Measurements from ENCODE around the gene ZNF366. TPM values are rescaled to one million over a fixed set of nuclear protein-coding genes. Genes with fewer than 3 reads are reported as not detected.

Gene ZNF366
- polyA plus RNA-seq, 2 of the 4 experiments (the other 2 are of a cell fraction), result not detected

DNA sequence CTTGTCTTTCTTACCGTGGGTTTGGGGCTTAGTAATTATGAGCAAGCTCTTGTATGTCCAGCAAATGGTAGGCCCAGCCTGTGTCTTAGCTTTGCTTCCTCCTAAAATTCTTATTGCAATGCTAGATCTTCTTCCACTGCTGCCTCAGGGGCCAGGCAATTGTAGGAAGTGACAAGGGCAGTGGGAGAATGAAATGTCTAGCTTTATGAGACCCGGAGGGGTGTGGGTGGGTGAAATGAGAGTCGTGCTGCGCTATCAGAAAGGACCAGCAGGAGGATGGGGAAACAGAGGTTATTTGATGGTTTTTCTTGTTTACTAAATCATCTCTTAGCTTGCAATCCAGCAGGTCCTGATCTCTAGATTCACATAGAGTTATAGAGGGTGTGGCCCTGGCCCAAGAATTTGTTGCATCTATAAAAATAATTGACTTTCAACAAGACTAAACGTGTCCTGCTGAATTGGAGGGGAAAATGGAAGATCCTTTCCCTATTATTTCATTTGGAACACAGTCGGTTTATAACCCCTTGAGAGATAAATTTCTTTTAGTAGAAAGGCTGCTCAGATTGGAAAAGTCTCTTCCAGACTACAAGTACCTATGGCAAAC is 43.7 kb downstream of the ZNF366 start (continued):
- TF ChIP-seq, protein P1, sequence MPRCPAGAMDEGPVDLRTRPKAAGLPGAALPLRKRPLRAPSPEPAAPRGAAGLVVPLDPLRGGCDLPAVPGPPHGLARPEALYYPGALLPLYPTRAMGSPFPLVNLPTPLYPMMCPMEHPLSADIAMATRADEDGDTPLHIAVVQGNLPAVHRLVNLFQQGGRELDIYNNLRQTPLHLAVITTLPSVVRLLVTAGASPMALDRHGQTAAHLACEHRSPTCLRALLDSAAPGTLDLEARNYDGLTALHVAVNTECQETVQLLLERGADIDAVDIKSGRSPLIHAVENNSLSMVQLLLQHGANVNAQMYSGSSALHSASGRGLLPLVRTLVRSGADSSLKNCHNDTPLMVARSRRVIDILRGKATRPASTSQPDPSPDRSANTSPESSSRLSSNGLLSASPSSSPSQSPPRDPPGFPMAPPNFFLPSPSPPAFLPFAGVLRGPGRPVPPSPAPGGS (IDR thresholded peaks at IDR 0.05), result no peak

GRCh38 chr5:72460413-72460812 is 46.8 kb downstream of the ZNF366 start:
- ChIA-PET POLR2A (no interaction called here), CTCF (interaction anchor here (1.1 kb wide), 1 partner anchor 383 kb away, joined by 3 read pairs; no protein-coding TSS in a partner anchor)

DNA sequence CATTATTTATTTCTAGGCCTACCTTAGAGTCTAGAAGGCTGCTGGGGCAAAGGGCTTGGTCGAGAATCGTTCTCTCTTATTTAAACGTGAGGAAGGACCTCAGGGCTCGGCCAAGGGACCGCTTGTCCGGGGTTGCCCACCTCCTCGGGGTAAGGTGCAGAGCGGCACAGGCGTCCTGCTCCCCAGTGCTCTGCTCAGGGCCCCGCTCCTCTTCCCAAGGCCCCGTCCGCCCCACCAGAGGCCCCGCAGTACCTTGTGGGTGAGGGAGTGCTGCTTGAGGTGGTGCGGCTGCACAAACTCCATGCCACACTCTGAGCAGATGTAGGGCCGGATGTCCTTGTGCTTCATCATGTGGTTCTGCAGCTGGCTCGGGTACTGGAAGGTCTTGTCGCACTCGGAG is 47.3 kb downstream of the ZNF366 start:
- ATAC-seq (no peak), DNase-seq (ENCODE audit: low read depth in 1 of 2, low spot score in 1 of 2) (no peak), FAIRE-seq (no peak)
- POLR2A ChIA-PET, result no interaction called here
- 87% methylated on average over 18 of the region's 18 CpGs for WGBS (ENCODE audit: missing lambda C conversion rate)
- Histone ChIP-seq H3K4me1 (no peaks in the 10 kb centered on the region), H3K4me2 (no peak overlapping the region), H3K9me3 (no peaks in the 10 kb centered on the region), H3K27ac (no peak overlapping the region), H3K4me3 (no peak overlapping the region)
- CTCF ChIA-PET, result interaction anchor here (1.1 to 1.2 kb wide), 2 partner anchors 9 to 383 kb away, joined by 3 read pairs; no protein-coding TSS in a partner anchor
- TF ChIP-seq RNF2 (IDR thresholded peaks at IDR 0.05; ENCODE audit: borderline replicate concordance, low read depth) (no peak), CHD2 (IDR thresholded peaks at IDR 0.05; ENCODE audit: low read length, partially characterized antibody) (no peak), HEYL (CRISPR knock-in tag; IDR thresholded peaks at IDR 0.05) (no peak), FOSB (CRISPR knock-in tag; IDR thresholded peaks at IDR 0.05) (no peak), NFE2L2 (conservative IDR thresholded peaks at IDR 0.05; ENCODE audit: low read length) (no peak), HES2 (IDR thresholded peaks at IDR 0.05) (no peak), HOXB5 (CRISPR knock-in tag; IDR thresholded peaks at IDR 0.05) (no peak)

More at GRCh38 chr5:72460413-72460812, 46.8 kb downstream of the ZNF366 start:
- Histone ChIP-seq H3K4me3 (no peak overlapping the region), H3K4me2 (no peak overlapping the region), H3K27ac (no peak overlapping the region), H3K4me1 (no peaks in the 10 kb centered on the region), H3K9me3 (no peaks in the 10 kb centered on the region)
- 91% methylated on average over 27 of the region's 27 CpGs for WGBS (ENCODE audit: missing lambda C conversion rate)
- DNase-seq (ENCODE audit: low read depth in 1 of 2, low spot score in 1 of 2), result no peak
- no peak for ATAC-seq
- TF ChIP-seq RFX5 (IDR thresholded peaks at IDR 0.05), result no peak
- FAIRE-seq, result no peak

DNA sequence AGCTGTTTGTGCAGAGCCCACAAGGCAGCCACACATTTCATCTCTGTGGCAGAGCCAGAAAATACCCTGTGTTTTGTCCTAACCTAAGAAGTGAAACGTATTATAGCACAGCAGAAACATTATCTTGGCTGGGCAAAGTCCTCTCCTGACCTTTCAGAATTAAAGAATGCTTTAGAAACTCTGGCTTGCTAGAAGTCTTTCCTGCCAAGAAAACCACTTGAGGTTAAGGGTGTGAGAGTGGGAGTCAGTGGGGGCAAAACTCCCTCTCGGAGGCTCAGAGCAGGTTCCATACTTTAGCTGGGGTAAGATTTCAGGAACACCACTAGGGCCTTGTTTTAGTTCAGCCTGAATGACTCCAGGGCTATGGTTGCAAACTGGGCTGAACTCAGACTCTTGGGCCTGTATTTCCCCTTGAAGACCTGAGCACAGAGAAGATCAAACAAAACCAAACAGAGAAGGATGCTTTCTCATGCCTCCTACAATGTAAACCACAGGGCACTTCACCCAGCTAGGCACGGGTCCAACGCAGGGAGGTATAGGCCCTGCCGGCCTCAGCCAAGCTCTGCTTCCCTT is 48.0 kb downstream of the ZNF366 start:
- Histone ChIP-seq H3K9me3 (no peaks in the 10 kb centered on the region), H3K4me3 (no peak overlapping the region), H3K4me2 (no peak overlapping the region), H3K27ac (peak overlapping the region in 1 of 2 experiments; percentile 33; a peak in 1 of 6 replicates), H3K4me1 (no peaks in the 10 kb centered on the region)
- FAIRE-seq (no peak), DNase-seq (ENCODE audit: low read depth in 1 of 2, low spot score in 1 of 2) (no peak), ATAC-seq (no peak)
- ChIA-PET CTCF (interaction anchor here (1.1 to 1.2 kb wide), 2 partner anchors 9 to 384 kb away, joined by 3 read pairs; no protein-coding TSS in a partner anchor), POLR2A (no interaction called here)
- WGBS (ENCODE audit: missing lambda C conversion rate), result 88% methylated on average over 5 of the region's 5 CpGs
- no peak for TF ChIP-seq ATOH8 (CRISPR knock-in tag; IDR thresholded peaks at IDR 0.05; ENCODE audit: low read depth)
- TF ChIP-seq HOXB5 (CRISPR knock-in tag; IDR thresholded peaks at IDR 0.05), result no peak
- TF ChIP-seq NR3C1 (IDR thresholded peaks at IDR 0.05), result no peak
- TF ChIP-seq CHD2 (IDR thresholded peaks at IDR 0.05; ENCODE audit: low read length, partially characterized antibody), result no peak
- no peak for TF ChIP-seq GATA3 (IDR thresholded peaks at IDR 0.05; ENCODE audit: borderline replicate concordance)
- TF ChIP-seq EHF (CRISPR knock-in tag; IDR thresholded peaks at IDR 0.05), result no peak
- TF ChIP-seq CEBPB (IDR thresholded peaks at IDR 0.05), result no peak
- TF ChIP-seq, protein P2, sequence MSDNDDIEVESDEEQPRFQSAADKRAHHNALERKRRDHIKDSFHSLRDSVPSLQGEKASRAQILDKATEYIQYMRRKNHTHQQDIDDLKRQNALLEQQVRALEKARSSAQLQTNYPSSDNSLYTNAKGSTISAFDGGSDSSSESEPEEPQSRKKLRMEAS (IDR thresholded peaks at IDR 0.05), result no peak
- TF ChIP-seq EP300 (IDR thresholded peaks at IDR 0.05), result no peak
- TF ChIP-seq ELK1 (IDR thresholded peaks at IDR 0.05; ENCODE audit: low read depth, low read length), result no peak
- TF ChIP-seq POLR2AphosphoS2 (conservative IDR thresholded peaks at IDR 0.05; ENCODE audit: low read length), result no peak
- TF ChIP-seq RAD21 (conservative IDR thresholded peaks at IDR 0.05 in 1 of 2, IDR thresholded peaks at IDR 0.05 in 1 of 2), result no peak
- TF ChIP-seq, protein P3, sequence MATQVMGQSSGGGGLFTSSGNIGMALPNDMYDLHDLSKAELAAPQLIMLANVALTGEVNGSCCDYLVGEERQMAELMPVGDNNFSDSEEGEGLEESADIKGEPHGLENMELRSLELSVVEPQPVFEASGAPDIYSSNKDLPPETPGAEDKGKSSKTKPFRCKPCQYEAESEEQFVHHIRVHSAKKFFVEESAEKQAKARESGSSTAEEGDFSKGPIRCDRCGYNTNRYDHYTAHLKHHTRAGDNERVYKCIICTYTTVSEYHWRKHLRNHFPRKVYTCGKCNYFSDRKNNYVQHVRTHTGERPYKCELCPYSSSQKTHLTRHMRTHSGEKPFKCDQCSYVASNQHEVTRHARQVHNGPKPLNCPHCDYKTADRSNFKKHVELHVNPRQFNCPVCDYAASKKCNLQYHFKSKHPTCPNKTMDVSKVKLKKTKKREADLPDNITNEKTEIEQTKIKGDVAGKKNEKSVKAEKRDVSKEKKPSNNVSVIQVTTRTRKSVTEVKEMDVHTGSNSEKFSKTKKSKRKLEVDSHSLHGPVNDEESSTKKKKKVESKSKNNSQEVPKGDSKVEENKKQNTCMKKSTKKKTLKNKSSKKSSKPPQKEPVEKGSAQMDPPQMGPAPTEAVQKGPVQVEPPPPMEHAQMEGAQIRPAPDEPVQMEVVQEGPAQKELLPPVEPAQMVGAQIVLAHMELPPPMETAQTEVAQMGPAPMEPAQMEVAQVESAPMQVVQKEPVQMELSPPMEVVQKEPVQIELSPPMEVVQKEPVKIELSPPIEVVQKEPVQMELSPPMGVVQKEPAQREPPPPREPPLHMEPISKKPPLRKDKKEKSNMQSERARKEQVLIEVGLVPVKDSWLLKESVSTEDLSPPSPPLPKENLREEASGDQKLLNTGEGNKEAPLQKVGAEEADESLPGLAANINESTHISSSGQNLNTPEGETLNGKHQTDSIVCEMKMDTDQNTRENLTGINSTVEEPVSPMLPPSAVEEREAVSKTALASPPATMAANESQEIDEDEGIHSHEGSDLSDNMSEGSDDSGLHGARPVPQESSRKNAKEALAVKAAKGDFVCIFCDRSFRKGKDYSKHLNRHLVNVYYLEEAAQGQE (IDR thresholded peaks at IDR 0.05), result no peak
- TF ChIP-seq SMC3 (IDR thresholded peaks at IDR 0.05), result no peak
- TF ChIP-seq PBX3 (IDR thresholded peaks at IDR 0.05), result no peak

Data from A549 (cell line).